Measurements from ENCODE around the gene LGI4. TPM values are rescaled to one million over a fixed set of nuclear protein-coding genes. Genes with fewer than 3 reads are reported as not detected.

The LGI4 gene
- total RNA-seq, 1 experiment from 2014 or later, result 0.32 TPM

DNA sequence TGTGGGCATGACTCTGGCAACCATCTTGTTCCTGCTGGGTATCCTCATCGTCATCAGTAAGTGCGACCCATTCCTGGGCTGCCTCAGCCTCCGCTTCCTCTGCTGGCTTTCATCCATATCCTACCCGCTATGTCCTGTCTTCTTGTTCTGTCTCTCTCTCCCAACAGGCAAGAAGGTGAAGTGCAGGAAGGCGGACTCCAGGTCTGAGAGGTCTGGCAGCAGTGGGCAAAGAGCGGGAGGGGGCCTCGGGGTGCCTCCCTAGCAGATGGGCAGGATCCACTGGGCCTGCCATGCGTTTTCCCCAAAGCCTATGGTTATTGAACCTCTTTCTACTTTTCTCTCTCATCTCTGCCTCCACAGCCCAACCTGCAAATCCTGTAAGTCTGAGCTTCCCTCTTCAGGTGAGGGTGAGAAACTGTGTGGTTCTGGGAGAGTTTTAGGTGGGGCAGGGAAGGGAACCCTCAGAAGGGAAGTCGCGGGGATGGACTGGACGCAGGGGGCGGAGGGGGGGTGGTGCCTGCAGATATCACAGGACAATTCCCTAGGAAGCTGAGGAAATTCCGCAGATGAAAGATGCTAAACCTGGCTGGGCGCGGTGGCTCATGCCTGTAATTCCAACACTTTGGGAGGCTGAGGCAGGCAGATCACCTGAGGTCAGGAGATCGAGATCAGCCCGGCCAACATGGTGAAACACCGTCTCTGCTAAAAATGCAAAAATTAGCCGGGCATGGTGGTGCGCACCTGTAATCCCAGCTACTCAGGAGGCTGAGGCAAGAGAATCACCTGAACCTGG, 16.6 kb upstream of the LGI4 start:
- Histone ChIP-seq H3K9me2 (ENCODE audit: insufficient read depth) (no peaks in the 10 kb centered on the region), H3K27me3 (ENCODE audit: insufficient read depth, low read length) (no peaks in the 10 kb centered on the region), H3K79me2 (ENCODE audit: insufficient read depth, low read length) (peaks cover 22% of the 10 kb centered on the region; the same call in 1 of the 2 replicates), H4K20me1 (ENCODE audit: insufficient read depth) (no peaks in the 10 kb centered on the region), H3K9ac (ENCODE audit: low read length) (no peak overlapping the region), H3K4me3 (replicated peaks in 1 of 2; ENCODE audit: low read depth in 1 of 2, low read length in 2 of 2) (no peak overlapping the region), H3K4me1 (ENCODE audit: control insufficient read depth in 1 of 2, insufficient read depth in 2 of 2, low read length in 2 of 2) (peaks cover 8 to 41% of the 10 kb centered on the region in 2 experiments), H3K27ac (ENCODE audit: low read depth, low read length) (no peak overlapping the region), H3K4me2 (ENCODE audit: low read length) (no peak overlapping the region), H3K36me3 (ENCODE audit: control insufficient read depth in 1 of 2, insufficient read depth in 2 of 2, low read length in 2 of 2) (no peaks in the 10 kb centered on the region; a peak in 1 of 4 replicates), H2AFZ (ENCODE audit: low read depth, low read length, poor library complexity, severe bottlenecking) (no peak overlapping the region), H3K9me3 (ENCODE audit: control insufficient read depth in 1 of 2, insufficient read depth in 1 of 2, low read depth in 1 of 2, low read length in 2 of 2) (no peaks in the 10 kb centered on the region)
- DNase-seq (ENCODE audit: low read depth, low spot score) (no peak), ATAC-seq (no peak)
- no TSS peak for BruUV-seq (replicated peaks)
- ChIA-PET POLR2A (interaction anchor here (0.7 kb wide), 1 partner anchor 30 kb away, joined by 3 read pairs; no protein-coding TSS in a partner anchor), RAD21 (ENCODE audit: low non-redundant PET in 1 of 2, low total read pairs in 2 of 2, uncharacterized antibody in 2 of 2, unreplicated experiment in 2 of 2) (no interaction called here), CTCF (interaction anchor here (1.0 to 1.5 kb wide), 3 partner anchors 9 to 37 kb away, joined by 3 to 9 read pairs (median 7); partner anchors contain the start of gene FXYD7)
- intact Hi-C loops (cut with micrococcal nuclease), result no loop called here
- 0 out of 6 replicates have a peak, but pooled peaks of 1 of the 3 experiments have one; percentile 13 for TF ChIP-seq CTCF (IDR thresholded peaks at IDR 0.05 in 2 of 3, conservative IDR thresholded peaks at IDR 0.05 in 1 of 3; ENCODE audit: borderline replicate concordance in 1 of 3, insufficient read depth in 1 of 3, low read depth in 2 of 3, low read length in 2 of 3)
- no peak for TF ChIP-seq EZH2 (IDR thresholded peaks at IDR 0.05)

GRCh38 chr19:35150445-35150844, 15.6 kb upstream of the LGI4 start:
- H3K9me2 ChIP-seq (ENCODE audit: insufficient read depth), result no peaks in the 10 kb centered on the region
- peaks cover 9 to 32% of the 10 kb centered on the region in 2 experiments for H3K4me1 ChIP-seq (ENCODE audit: control insufficient read depth in 1 of 2, insufficient read depth in 2 of 2, low read length in 2 of 2)
- no peak for TF ChIP-seq CBX3 (IDR thresholded peaks at IDR 0.05; ENCODE audit: low read depth)
- TF ChIP-seq EGR1 (IDR thresholded peaks at IDR 0.05; ENCODE audit: low read depth), result no peak
- no peak for TF ChIP-seq SP1 (IDR thresholded peaks at IDR 0.05; ENCODE audit: low read depth)
- TF ChIP-seq RAD21 (IDR thresholded peaks at IDR 0.05; ENCODE audit: low read depth), result no peak
- no peak for TF ChIP-seq TCF7L2 (IDR thresholded peaks at IDR 0.05; ENCODE audit: borderline replicate concordance, extremely low read depth, insufficient read depth, insufficient read length)
- TF ChIP-seq SRF (IDR thresholded peaks at IDR 0.05; ENCODE audit: low read depth), result no peak
- TF ChIP-seq JUND (IDR thresholded peaks at IDR 0.05), result no peak
- no peak for DNase-seq (ENCODE audit: low read depth, low spot score)
- no peak overlapping the region for H3K27ac ChIP-seq (ENCODE audit: low read depth, low read length)
- CTCF ChIA-PET, result no interaction called here
- H3K27me3 ChIP-seq (ENCODE audit: insufficient read depth, low read length), result no peaks in the 10 kb centered on the region
- H3K9me3 ChIP-seq (ENCODE audit: control insufficient read depth in 1 of 2, insufficient read depth in 1 of 2, low read depth in 1 of 2, low read length in 2 of 2), result no peaks in the 10 kb centered on the region
- H3K9ac ChIP-seq (ENCODE audit: low read length), result no peak overlapping the region
- intact Hi-C loops (cut with micrococcal nuclease), result no loop called here
- H3K4me3 ChIP-seq (replicated peaks in 1 of 2; ENCODE audit: low read depth in 1 of 2, low read length in 2 of 2), result no peak overlapping the region
- ATAC-seq, result no peak
- POLR2A ChIA-PET, result no interaction called here
- no peaks in the 10 kb centered on the region for H4K20me1 ChIP-seq (ENCODE audit: insufficient read depth)
- H3K4me2 ChIP-seq (ENCODE audit: low read length), result no peak overlapping the region
- no peak overlapping the region for H2AFZ ChIP-seq (ENCODE audit: low read depth, low read length, poor library complexity, severe bottlenecking)
- H3K79me2 ChIP-seq (ENCODE audit: insufficient read depth, low read length), result peaks cover 12% of the 10 kb centered on the region; the same call in 1 of the 2 replicates
- no peaks in the 10 kb centered on the region for H3K36me3 ChIP-seq (ENCODE audit: control insufficient read depth in 1 of 2, insufficient read depth in 2 of 2, low read length in 2 of 2)
- RAD21 ChIA-PET (ENCODE audit: low non-redundant PET in 1 of 2, low total read pairs in 2 of 2, uncharacterized antibody in 2 of 2, unreplicated experiment in 2 of 2), result no interaction called here
- no TSS peak for BruUV-seq (replicated peaks)
